Measurements from ENCODE around the gene SESN3. TPM values are rescaled to one million over a fixed set of nuclear protein-coding genes. Genes with fewer than 3 reads are reported as not detected.
A peak's percentile ranks its signal among the peaks of the same experiment; 100 is the strongest.

The SESN3 gene
- total RNA-seq, 1 experiment from 2014 or later, result 6.3 TPM

- H3K27ac Mint-ChIP-seq (ENCODE audit: low read depth, unreplicated experiment), result no peak overlapping the region
- intact Hi-C loops (cut with micrococcal nuclease), result no loop called here
- POLR2A ChIA-PET, result interaction anchor here (0.6 to 14.0 kb wide), 11 partner anchors 10 to 439 kb away, joined by 3 to 190 read pairs (median 25); partner anchors contain the start of genes ENDOD1, SESN3 and SRSF8
- peaks cover 25% of the 10 kb centered on the region for H3K4me1 Mint-ChIP-seq (ENCODE audit: insufficient read depth, unreplicated experiment)
- TF ChIP-seq CTCF (IDR thresholded peaks at IDR 0.05; ENCODE audit: unreplicated experiment), result no peak
- H3K36me3 Mint-ChIP-seq (ENCODE audit: insufficient read depth, unreplicated experiment), result no peaks in the 10 kb centered on the region
- peak; percentile 34 for DNase-seq (ENCODE audit: unreplicated experiment)
- H3K4me3 Mint-ChIP-seq (ENCODE audit: unreplicated experiment), result no peak overlapping the region
- BruUV-seq (replicated peaks), result no TSS peak
- no peaks in the 10 kb centered on the region for H3K9me3 Mint-ChIP-seq (ENCODE audit: unreplicated experiment)
- CTCF ChIA-PET, result interaction anchor here (1.0 to 2.0 kb wide), 5 partner anchors 9 to 523 kb away, joined by 4 to 9 read pairs (median 7); partner anchors contain the start of gene ENDOD1
- no peaks in the 10 kb centered on the region for H3K27me3 Mint-ChIP-seq (ENCODE audit: insufficient read depth, unreplicated experiment)
Measured at GRCh38 chr11:95145430-95146060, 85.5 kb downstream of the SESN3 start.

DNA sequence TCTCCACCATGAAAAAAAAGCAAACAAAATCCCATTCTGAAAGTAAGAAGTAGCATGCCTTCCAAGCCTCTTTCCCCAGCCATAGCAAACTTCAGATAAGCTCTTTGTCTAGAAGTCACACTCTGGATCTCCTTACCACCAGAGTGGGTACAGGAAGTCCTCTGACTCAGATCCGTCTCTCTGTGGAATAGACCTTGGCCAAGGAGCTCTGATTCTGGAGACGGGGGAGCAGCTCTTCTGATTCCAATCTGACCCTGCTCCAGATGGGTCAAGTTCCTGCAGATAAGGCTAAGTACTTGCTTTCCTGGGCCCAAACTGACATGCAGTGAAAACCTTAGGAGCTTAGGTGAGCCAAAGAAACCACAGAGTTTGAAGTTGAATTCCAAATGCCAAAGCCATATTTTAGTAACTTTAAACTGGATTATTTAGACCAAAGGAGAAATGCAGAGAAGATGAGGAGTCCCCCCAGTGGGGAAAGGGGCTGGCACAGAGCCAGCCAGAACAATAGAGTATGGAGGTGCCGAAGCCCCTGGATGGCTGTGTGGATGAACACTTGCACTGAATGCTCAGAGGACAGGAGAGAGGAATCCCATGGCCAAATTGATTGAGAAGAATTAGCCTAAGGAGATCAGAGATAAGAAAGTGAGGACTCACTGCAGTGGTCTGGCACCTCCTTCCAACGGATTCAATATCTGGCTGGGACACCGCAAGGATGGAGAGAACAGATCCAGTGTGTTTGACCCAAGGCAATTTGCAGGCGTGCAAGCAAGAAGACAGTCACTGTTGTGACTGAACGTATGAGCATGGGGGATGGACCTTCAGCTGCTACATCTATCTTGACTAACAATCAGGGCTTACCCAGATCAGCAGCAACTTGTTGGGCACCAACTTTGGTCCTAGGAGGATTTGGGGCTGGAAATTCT is 86.4 kb downstream of the SESN3 start:
- H3K9me3 Mint-ChIP-seq (ENCODE audit: unreplicated experiment), result no peaks in the 10 kb centered on the region
- no TSS peak for BruUV-seq (replicated peaks)
- intact Hi-C loops (cut with micrococcal nuclease), result no loop called here
- peaks cover 22% of the 10 kb centered on the region for H3K4me1 Mint-ChIP-seq (ENCODE audit: insufficient read depth, unreplicated experiment)
- H3K27me3 Mint-ChIP-seq (ENCODE audit: insufficient read depth, unreplicated experiment), result no peaks in the 10 kb centered on the region
- H3K4me3 Mint-ChIP-seq (ENCODE audit: unreplicated experiment), result no peak overlapping the region
- H3K27ac Mint-ChIP-seq (ENCODE audit: low read depth, unreplicated experiment), result no peak overlapping the region
- ChIA-PET POLR2A (interaction anchor here (0.6 to 14.0 kb wide), 4 partner anchors 37 to 439 kb away, joined by 3 to 190 read pairs (median 43); partner anchors contain the start of gene SRSF8), CTCF (interaction anchor here (0.5 to 1.4 kb wide), 2 partner anchors 522 to 563 kb away, joined by 3 to 7 read pairs; no protein-coding TSS in a partner anchor)
- DNase-seq (ENCODE audit: unreplicated experiment), result no peak
- TF ChIP-seq CTCF (IDR thresholded peaks at IDR 0.05; ENCODE audit: unreplicated experiment), result no peak
- no peaks in the 10 kb centered on the region for H3K36me3 Mint-ChIP-seq (ENCODE audit: insufficient read depth, unreplicated experiment)

DNA sequence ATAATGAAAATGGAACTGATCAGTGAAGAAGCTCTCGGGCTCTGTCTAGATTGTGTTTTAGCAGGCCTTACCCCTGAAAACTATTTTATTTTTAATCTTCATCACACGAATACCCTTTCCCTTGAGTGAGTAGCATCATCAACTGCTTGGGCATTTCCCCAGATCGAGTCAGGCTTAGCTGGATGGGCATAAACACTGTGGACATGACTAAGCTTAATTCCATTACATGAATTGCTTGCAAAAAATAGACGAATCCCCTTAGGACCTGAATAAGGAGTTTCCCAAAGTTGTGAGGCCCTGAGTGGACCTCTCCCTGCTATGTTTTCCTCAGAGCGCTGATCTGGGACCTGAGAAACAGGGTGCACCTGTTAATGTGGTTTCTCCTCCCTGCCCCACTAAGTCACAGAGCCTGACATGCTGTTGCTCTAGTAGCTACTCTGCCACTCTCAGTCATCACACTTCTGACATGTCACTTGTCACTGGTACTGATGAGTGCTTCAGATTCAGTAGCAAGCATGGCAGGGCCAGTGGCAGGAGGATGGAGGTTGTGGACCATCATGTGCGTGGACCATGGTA is 87.8 kb downstream of the SESN3 start:
- Mint-ChIP-seq H3K36me3 (ENCODE audit: insufficient read depth, unreplicated experiment) (no peaks in the 10 kb centered on the region), H3K9me3 (ENCODE audit: unreplicated experiment) (no peaks in the 10 kb centered on the region), H3K27me3 (ENCODE audit: insufficient read depth, unreplicated experiment) (no peaks in the 10 kb centered on the region), H3K4me3 (ENCODE audit: unreplicated experiment) (no peak overlapping the region), H3K4me1 (ENCODE audit: insufficient read depth, unreplicated experiment) (peaks cover 13% of the 10 kb centered on the region), H3K27ac (ENCODE audit: low read depth, unreplicated experiment) (no peak overlapping the region)
- no TSS peak for BruUV-seq (replicated peaks)
- POLR2A ChIA-PET, result interaction anchor here (1.1 to 14.0 kb wide), 4 partner anchors 9 to 76 kb away, joined by 3 to 190 read pairs (median 4); partner anchors contain the start of gene SRSF8
- intact Hi-C loops (cut with micrococcal nuclease), result no loop called here
- no peak for DNase-seq (ENCODE audit: unreplicated experiment)
- no peak for TF ChIP-seq CTCF (IDR thresholded peaks at IDR 0.05; ENCODE audit: unreplicated experiment)
- CTCF ChIA-PET, result interaction anchor here (0.8 to 1.7 kb wide), 3 partner anchors 9 to 562 kb away, joined by 4 to 6 read pairs (median 4); no protein-coding TSS in a partner anchor
